HK-2 (cell line): Measurements from ENCODE around the gene CD68.
"Not testable (repeated sequence)": the region's sequence is repeated elsewhere in the genome, so short reads cannot be mapped to it uniquely, and the experiment has no call there.

Experiments used
- DNase-seq: peaks from one replicate; pipeline ENCODE4 v3.0.0-alpha.2; 2018; ENCODE audit not compliant: unreplicated experiment

Gene CD68

GRCh38 chr17:7613769-7614424 is 34.5 kb downstream of the CD68 start:
- peak; percentile 26 for DNase-seq

- DNase-seq: peak; percentile 100
Measured at GRCh38 chr17:7614425-7615264, 35.2 kb downstream of the CD68 start, which contains the start of gene FXR2. Gene FXR2 (minus strand): TSS chr17:7614897. CDS start chr17:7614532, 365 bp downstream.

GRCh38 chr17:7615265-7615747 is 35.9 kb downstream of the CD68 start:
- no peak for DNase-seq

- DNase-seq: no peak
Measured at GRCh38 chr17:7618608-7619007, 39.2 kb downstream of the CD68 start.

GRCh38 chr17:7620835-7621234 is 41.4 kb downstream of the CD68 start:
- no peak for DNase-seq

- DNase-seq: no peak
Measured at GRCh38 chr17:7623661-7624060, 44.2 kb downstream of the CD68 start.

GRCh38 chr17:7625749-7626148 is 46.3 kb downstream of the CD68 start:
- DNase-seq: not testable (repeated sequence)

GRCh38 chr17:7626307-7626706 is 46.9 kb downstream of the CD68 start:
- no peak for DNase-seq

- DNase-seq: no peak
Measured at GRCh38 chr17:7626956-7627249, 47.5 kb downstream of the CD68 start.

- DNase-seq: peak; percentile 97
Measured at GRCh38 chr17:7627250-7628121, 48.0 kb downstream of the CD68 start, which contains the start of gene SAT2. Gene SAT2 (minus strand): TSS chr17:7627821. CDS start chr17:7627635, 186 bp downstream.

GRCh38 chr17:7629939-7630571 is 50.6 kb downstream of the CD68 start, which contains the start of gene SHBG:
Gene SHBG (plus strand): TSS chr17:7630135. CDS start chr17:7630173, 38 bp downstream.
- DNase-seq: no peak
